SU-DHL-6 (cell line): Measurements from ENCODE around the gene FLAD1.

Experiments used
- H2AFZ ChIP-seq: fragments of 200-600 bp; sonication (generic); 2 replicates; pipeline ENCODE4 v1.6.1; 2014; ENCODE audit warnings: low read depth, mild to moderate bottlenecking, moderate library complexity, mixed read lengths, antibody characterized with exemption, low read length; ENCODE audit not compliant: severe bottlenecking
- H3F3A ChIP-seq: fragments of 200-600 bp; shearing (Covaris generic); 2 replicates; pipeline ENCODE4 v1.6.0; 2016; ENCODE audit warnings: antibody characterized with exemption, mild to moderate bottlenecking; ENCODE audit not compliant: insufficient read depth
- H3K27ac ChIP-seq: fragments of 200-600 bp; sonication (generic); 2 replicates; pipeline ENCODE4 v1.5.1; 2016; ENCODE audit warnings: low read depth, mild to moderate bottlenecking, low read length, moderate library complexity, mixed read lengths
- H3K27me3 ChIP-seq: fragments of 200-600 bp; sonication (generic), shearing (Covaris generic); 2 replicates; pipeline ENCODE4 v1.6.0; 2014; ENCODE audit warnings: mild to moderate bottlenecking, low read length
- H3K36me3 ChIP-seq: fragments of 200-600 bp; sonication (generic); 2 replicates; pipeline ENCODE4 v1.6.1; 2014; ENCODE audit warnings: mild to moderate bottlenecking, low read length, mixed read lengths
- H3K4me2 ChIP-seq: fragments of 300-600, 200-600 bp; shearing (Covaris generic), sonication (generic); 2 replicates; pipeline ENCODE4 v1.6.0; 2014; ENCODE audit warnings: low read length, low read depth, mild to moderate bottlenecking; ENCODE audit not compliant: poor library complexity, severe bottlenecking
- H3K4me3 ChIP-seq: fragments of 200-600 bp; sonication (generic); 2 replicates; pipeline ENCODE4 v1.5.1; 2014; ENCODE audit warnings: antibody characterized with exemption, low read length, mild to moderate bottlenecking, mixed read lengths; ENCODE audit not compliant: insufficient read depth, poor library complexity, severe bottlenecking
- H3K79me2 ChIP-seq: fragments of 200-600 bp; sonication (generic); 2 replicates; pipeline ENCODE4 v1.6.1; 2014; ENCODE audit warnings: mild to moderate bottlenecking, low read length, moderate library complexity; ENCODE audit not compliant: insufficient read depth
- H3K9ac ChIP-seq: fragments of 200-600 bp; sonication (generic); 2 replicates; pipeline ENCODE4 v1.7.0; 2014; ENCODE audit warnings: mild to moderate bottlenecking, low read length
- H3K9me2 ChIP-seq: fragments of 200-600 bp; sonication (generic); replicated peaks from 2 replicates; pipeline ENCODE4 v1.6.1; 2014; ENCODE audit warnings: low read length; ENCODE audit not compliant: insufficient read depth
- H3K9me3 ChIP-seq: fragments of 200-600 bp; sonication (generic); 2 replicates; pipeline ENCODE4 v1.6.1; 2014; ENCODE audit warnings: low read length, mixed read lengths; ENCODE audit not compliant: insufficient read depth
- H4K20me1 ChIP-seq: fragments of 200-600 bp; sonication (generic); 2 replicates; pipeline ENCODE4 v1.6.1; 2014; ENCODE audit warnings: low read depth, mild to moderate bottlenecking, antibody characterized with exemption, low read length, moderate library complexity, mixed read lengths
- CTCF ChIP-seq: fragments of 200-600 bp; sonication (generic); IDR thresholded peaks from one replicate; pipeline ENCODE4 v1.5.1; 2017; ENCODE audit warnings: antibody characterized with exemption, mild to moderate bottlenecking, low read length, moderate library complexity; ENCODE audit not compliant: insufficient read depth, poor library complexity, severe bottlenecking
- EZH2phosphoT487 ChIP-seq: fragments of 200-600 bp; sonication (generic), shearing (Covaris generic); conservative IDR thresholded peaks from 2 replicates; pipeline ENCODE4 v1.6.1; 2018; ENCODE audit warnings: mild to moderate bottlenecking, antibody characterized with exemption, low read length, moderate library complexity, mixed read lengths

FLAD1 gene

GRCh38 chr1:155024315-155024714, 41.2 kb downstream of the FLAD1 start:
- H3K9ac ChIP-seq: no peak overlapping the region
- H2AFZ ChIP-seq: no peak overlapping the region
- no peaks in the 10 kb centered on the region for H3F3A ChIP-seq
- no peak overlapping the region for H3K27ac ChIP-seq
- no peaks in the 10 kb centered on the region for H3K9me2 ChIP-seq
- H3K4me2 ChIP-seq: no peak overlapping the region
- H4K20me1 ChIP-seq: no peaks in the 10 kb centered on the region
- no peaks in the 10 kb centered on the region for H3K27me3 ChIP-seq
- no peaks in the 10 kb centered on the region for H3K79me2 ChIP-seq
- no peak overlapping the region for H3K4me3 ChIP-seq
- no peaks in the 10 kb centered on the region for H3K9me3 ChIP-seq
- H3K36me3 ChIP-seq: no peaks in the 10 kb centered on the region
- no peak for TF ChIP-seq CTCF
- no peak for TF ChIP-seq EZH2phosphoT487

GRCh38 chr1:155026154-155026553, 43.0 kb downstream of the FLAD1 start:
- no peaks in the 10 kb centered on the region for H3K36me3 ChIP-seq
- no peak overlapping the region for H3K27ac ChIP-seq
- H3K9ac ChIP-seq: no peak overlapping the region
- no peaks in the 10 kb centered on the region for H4K20me1 ChIP-seq
- H3K4me2 ChIP-seq: no peak overlapping the region
- no peak overlapping the region for H2AFZ ChIP-seq
- no peaks in the 10 kb centered on the region for H3F3A ChIP-seq
- H3K79me2 ChIP-seq: no peaks in the 10 kb centered on the region
- no peak overlapping the region for H3K4me3 ChIP-seq
- no peaks in the 10 kb centered on the region for H3K9me3 ChIP-seq
- no peak for TF ChIP-seq CTCF
- TF ChIP-seq EZH2phosphoT487: no peak
- H3K27me3 ChIP-seq: no peaks in the 10 kb centered on the region
- no peaks in the 10 kb centered on the region for H3K9me2 ChIP-seq

GRCh38 chr1:155026588-155026987, 43.4 kb downstream of the FLAD1 start:
- no peaks in the 10 kb centered on the region for H4K20me1 ChIP-seq
- no peaks in the 10 kb centered on the region for H3K9me3 ChIP-seq
- no peaks in the 10 kb centered on the region for H3K79me2 ChIP-seq
- no peaks in the 10 kb centered on the region for H3K27me3 ChIP-seq
- H3F3A ChIP-seq: no peaks in the 10 kb centered on the region
- H3K9ac ChIP-seq: no peak overlapping the region
- no peak overlapping the region for H2AFZ ChIP-seq
- H3K27ac ChIP-seq: no peak overlapping the region
- TF ChIP-seq EZH2phosphoT487 (no peak), CTCF (no peak)
- H3K4me2 ChIP-seq: no peak overlapping the region
- H3K9me2 ChIP-seq: no peaks in the 10 kb centered on the region
- H3K36me3 ChIP-seq: no peaks in the 10 kb centered on the region
- no peak overlapping the region for H3K4me3 ChIP-seq
